Esophagus muscularis mucosa (tissue), 4 donors: Measurements from ENCODE around the gene CNNM4. TPM values are rescaled to one million over a fixed set of nuclear protein-coding genes. Genes with fewer than 3 reads are reported as not detected.

Experiments used
- DNase-seq: peaks from one replicate; pipeline ENCODE4 v3.0.0-alpha.2; 2017; ENCODE audit errors: extremely low spot score
- H3K27ac ChIP-seq, 4 donors: fragments of 200-600 bp; sonication (generic); replicated peaks in 1 of 4; 1 replicate in 3 of 4; 2 replicates in 1 of 4; pipeline ENCODE4 v1.5.1; 2016 to 2019; ENCODE audit warnings: mild to moderate bottlenecking in 1 of 4
- H3K27me3 ChIP-seq, 4 donors: fragments of 200-600 bp; sonication (generic); one replicate each; pipeline versions ENCODE4 v1.5.1 to v1.6.0; 2016 to 2019
- H3K36me3 ChIP-seq, 4 donors: fragments of 200-600 bp; sonication (generic); one replicate each; pipeline ENCODE4 v1.5.1; 2016 to 2019
- H3K4me1 ChIP-seq, 4 donors: fragments of 200-600 bp; sonication (generic); one replicate each; pipeline ENCODE4 v1.5.1; 2016 to 2019
- H3K4me3 ChIP-seq, 4 donors: fragments of 200-600 bp; sonication (generic); 1 replicate in 2 of 4; 2 replicates in 2 of 4; pipeline ENCODE4 v1.5.1; 2016 to 2019; ENCODE audit warnings: mild to moderate bottlenecking in 4 of 4, moderate library complexity in 1 of 4
- H3K9me3 ChIP-seq, 4 donors: fragments of 200-600 bp; sonication (generic); 1 replicate in 3 of 4; 2 replicates in 1 of 4; pipeline ENCODE4 v1.5.1; 2016 to 2019
- EP300 ChIP-seq: sonication (generic); formaldehyde crosslinking; IDR thresholded peaks from one replicate; pipeline ENCODE4 v1.6.1; 2017; ENCODE audit warnings: antibody characterized with exemption
- POLR2A ChIP-seq: fragments of 450-650 bp; IDR thresholded peaks from one replicate; pipeline ENCODE4 v1.6.1; 2017; ENCODE audit warnings: antibody characterized with exemption, moderate library complexity, mild to moderate bottlenecking, low read depth
- POLR2AphosphoS5 ChIP-seq, 2 donors: sonication (generic); formaldehyde crosslinking; IDR thresholded peaks; one replicate each; pipeline ENCODE4 v1.6.1; 2017; ENCODE audit warnings: antibody characterized with exemption in 2 of 2
- WGBS: methylation state at CpG from one replicate; pipeline ENCODE4 v1.1.5; 2018; 5-methylcytosine and 5-hydroxymethylcytosine counted together
- intact Hi-C: fragments of 100-400 bp; cut with DNase I; formaldehyde crosslinking; loops from one replicate; pipeline ENCODE4 v1.15.1; 2023
- total RNA-seq, 4 donors: library from RNA; depleted of rRNA; stranded (reverse); fragments of >200 nt; gene quantifications; one replicate each; pipeline versions ENCODE4 v1.1.0 to v1.2.1, GENCODE V29; 2016
- TF ChIP-seq, protein P1 (sequence below), 3 experiments: fragments of 200-600 bp in 2 of 3; fragments of 450-650 bp in 1 of 3; sonication (generic) in 2 of 3; IDR thresholded peaks; one replicate each; pipeline ENCODE4 v1.5.1; 2017 to 2019; ENCODE audit warnings: antibody characterized with exemption in 3 of 3, mild to moderate bottlenecking in 2 of 3, moderate library complexity in 1 of 3

Gene CNNM4
- total RNA-seq, 4 donors from 2014 or later = 3.3 to 7.5 (median 5.3) TPM

GRCh38 chr2:96815326-96816126 is 54.8 kb downstream of the CNNM4 start:
- H3K4me1 ChIP-seq = peaks cover 50 to 55% (median 54%) of the 10 kb centered on the region in 4 donors
- WGBS = 4% methylated on average over 17 of the region's 60 CpGs
- intact Hi-C loops = loop anchor here (2.0 to 10.0 kb wide), 3 partner anchors 41 to 181 kb away; partner anchors contain the start of genes CNNM4 and KANSL3
- peak overlapping the region; percentile 69 to 98 (median 86) for H3K4me3 ChIP-seq
- no peaks in the 10 kb centered on the region for H3K27me3 ChIP-seq
- H3K27ac ChIP-seq = peak overlapping the region; percentile 94 to 97 (median 96)
- TF ChIP-seq POLR2A = no peak
- no peak for TF ChIP-seq POLR2AphosphoS5 (IDR thresholded peaks at IDR 0.05)
- no peak for TF ChIP-seq EP300
- TF ChIP-seq, protein P1, sequence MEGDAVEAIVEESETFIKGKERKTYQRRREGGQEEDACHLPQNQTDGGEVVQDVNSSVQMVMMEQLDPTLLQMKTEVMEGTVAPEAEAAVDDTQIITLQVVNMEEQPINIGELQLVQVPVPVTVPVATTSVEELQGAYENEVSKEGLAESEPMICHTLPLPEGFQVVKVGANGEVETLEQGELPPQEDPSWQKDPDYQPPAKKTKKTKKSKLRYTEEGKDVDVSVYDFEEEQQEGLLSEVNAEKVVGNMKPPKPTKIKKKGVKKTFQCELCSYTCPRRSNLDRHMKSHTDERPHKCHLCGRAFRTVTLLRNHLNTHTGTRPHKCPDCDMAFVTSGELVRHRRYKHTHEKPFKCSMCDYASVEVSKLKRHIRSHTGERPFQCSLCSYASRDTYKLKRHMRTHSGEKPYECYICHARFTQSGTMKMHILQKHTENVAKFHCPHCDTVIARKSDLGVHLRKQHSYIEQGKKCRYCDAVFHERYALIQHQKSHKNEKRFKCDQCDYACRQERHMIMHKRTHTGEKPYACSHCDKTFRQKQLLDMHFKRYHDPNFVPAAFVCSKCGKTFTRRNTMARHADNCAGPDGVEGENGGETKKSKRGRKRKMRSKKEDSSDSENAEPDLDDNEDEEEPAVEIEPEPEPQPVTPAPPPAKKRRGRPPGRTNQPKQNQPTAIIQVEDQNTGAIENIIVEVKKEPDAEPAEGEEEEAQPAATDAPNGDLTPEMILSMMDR (IDR thresholded peaks at IDR 0.05) = no peak
- peaks cover 0 to 13% (median 0%) of the 10 kb centered on the region in 4 donors for H3K36me3 ChIP-seq
- no peaks in the 10 kb centered on the region for H3K9me3 ChIP-seq
- no peak for DNase-seq

GRCh38 chr2:96816127-96816835 is 55.6 kb downstream of the CNNM4 start, which contains the start of gene CNNM3:
CNNM3 (plus strand) TSS chr2:96816268; CDS start chr2:96816278, 10 bp downstream.
- 7% methylated on average over 3 of the region's 103 CpGs for WGBS
- intact Hi-C loops = loop anchor here (2.0 to 10.0 kb wide), 3 partner anchors 41 to 181 kb away; partner anchors contain the start of genes CNNM4 and KANSL3
- H3K4me3 ChIP-seq = peak within 1 kb of the TSS; percentile 69 to 98 (median 86)
- DNase-seq = peak; percentile 99
- H3K27ac ChIP-seq = peak within 1 kb of the TSS; percentile 94 to 97 (median 96)
- H3K9me3 ChIP-seq = no peaks in the 10 kb centered on the region
- peaks cover 55 to 62% (median 58%) of the 10 kb centered on the region in 4 donors for H3K4me1 ChIP-seq
- TF ChIP-seq POLR2AphosphoS5 (IDR thresholded peaks at IDR 0.05) (peak; percentile 81 to 90), POLR2A (peak; percentile 58), EP300 (no peak)
- TF ChIP-seq, protein P1 (IDR thresholded peaks at IDR 0.05) = peak; percentile 50 to 85 (median 56)
- H3K36me3 ChIP-seq = peaks cover 0 to 8% (median 0%) of the 10 kb centered on the region in 4 donors
- no peaks in the 10 kb centered on the region for H3K27me3 ChIP-seq

- Histone ChIP-seq H3K36me3 (peaks cover 0 to 9% (median 0%) of the 10 kb centered on the region in 4 donors), H3K4me1 (peaks cover 51 to 61% (median 58%) of the 10 kb centered on the region in 4 donors), H3K9me3 (no peaks in the 10 kb centered on the region), H3K27ac (peak overlapping the region; percentile 72 to 97 (median 95)), H3K27me3 (no peaks in the 10 kb centered on the region), H3K4me3 (peak overlapping the region; percentile 69 to 98 (median 86))
- 12% methylated on average over 14 of the region's 89 CpGs for WGBS
- no peak for DNase-seq
- no peak for TF ChIP-seq EP300
- intact Hi-C loops = loop anchor here (2.0 to 10.0 kb wide), 3 partner anchors 40 to 182 kb away; partner anchors contain the start of genes CNNM4 and KANSL3
Measured at GRCh38 chr2:96816836-96817702, 56.4 kb downstream of the CNNM4 start.

DNA sequence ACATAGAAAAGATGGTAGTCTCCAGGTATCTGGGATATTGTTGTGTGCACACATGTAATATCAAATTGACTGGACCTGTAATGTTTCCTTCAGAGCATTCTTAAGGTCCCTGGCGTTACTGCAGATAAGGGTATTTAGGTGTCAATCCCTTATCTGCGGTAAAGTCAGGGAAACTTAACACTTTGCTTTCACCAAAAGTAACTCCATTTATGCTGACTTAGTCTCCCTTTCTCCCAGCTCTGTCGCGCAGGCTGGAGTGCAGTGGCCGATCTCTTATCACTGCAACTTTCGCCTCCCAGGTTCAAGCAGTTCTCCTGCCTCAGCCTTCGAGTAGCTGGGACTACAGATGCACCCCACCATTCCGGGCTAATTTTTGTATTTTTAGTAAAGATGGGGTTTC is 57.2 kb downstream of the CNNM4 start:
- Histone ChIP-seq H3K36me3 (peaks cover 0 to 12% (median under 1%) of the 10 kb centered on the region in 4 donors), H3K4me3 (peak overlapping the region; percentile 69 to 98 (median 86)), H3K27ac (peak overlapping the region in 1 of 4 donors; percentile 97), H3K9me3 (no peaks in the 10 kb centered on the region), H3K27me3 (no peaks in the 10 kb centered on the region), H3K4me1 (peaks cover 49 to 66% (median 64%) of the 10 kb centered on the region in 4 donors)
- WGBS = 83% methylated on average over 8 of the region's 8 CpGs
- DNase-seq = no peak
- intact Hi-C loops = loop anchor here (2.0 to 10.0 kb wide), 3 partner anchors 39 to 183 kb away; partner anchors contain the start of genes CNNM4 and KANSL3
- TF ChIP-seq POLR2A (no peak), EP300 (no peak), POLR2AphosphoS5 (IDR thresholded peaks at IDR 0.05) (no peak)
- TF ChIP-seq, protein P1 (IDR thresholded peaks at IDR 0.05) = no peak
